H1 (cell line): ENCODE measurements around the gene BBX.

ENCODE experiments used
- CTCF ChIP-seq, 3 experiments: IDR thresholded peaks; 1 replicate in 2 of 3; 2 replicates in 1 of 3; pipeline versions ENCODE4 v1.5.1 to v1.6.1; 2011; ENCODE audit warnings: low read length in 3 of 3, mild to moderate bottlenecking in 3 of 3, inconsistent platforms in 2 of 3, low read depth in 1 of 3, moderate library complexity in 1 of 3; ENCODE audit not compliant: insufficient read depth in 1 of 3; ENCODE audit errors: control extremely low read depth in 1 of 3
- POLR2A ChIP-seq, 2 experiments: IDR thresholded peaks; 1 replicate in 1 of 2; 2 replicates in 1 of 2; pipeline ENCODE4 v1.6.1; 2011; ENCODE audit warnings: low read depth in 2 of 2, low read length in 2 of 2, mild to moderate bottlenecking in 2 of 2; ENCODE audit errors: control extremely low read depth in 1 of 2
- RBBP5 ChIP-seq: IDR thresholded peaks from 2 replicates; pipeline ENCODE4 v1.7.1; 2012; ENCODE audit warnings: low read depth, mild to moderate bottlenecking, inconsistent platforms, low read length, moderate library complexity, borderline replicate concordance
- SAP30 ChIP-seq: fragments of 300-600 bp; sonication (generic); IDR thresholded peaks from 2 replicates; pipeline ENCODE4 v1.7.1; 2012; ENCODE audit warnings: low read length, moderate library complexity, mild to moderate bottlenecking, inconsistent platforms; ENCODE audit not compliant: insufficient read depth, insufficient replicate concordance
- SP1 ChIP-seq: IDR thresholded peaks from 2 replicates; pipeline ENCODE4 v1.6.1; 2011; ENCODE audit warnings: low read depth, low read length
- SP2 ChIP-seq: IDR thresholded peaks from 2 replicates; pipeline ENCODE4 v1.6.1; 2012; ENCODE audit warnings: mild to moderate bottlenecking, low read length, inconsistent platforms
- TF ChIP-seq, protein P1 (sequence below): IDR thresholded peaks from 2 replicates; pipeline ENCODE4 v1.6.1; 2012; ENCODE audit warnings: inconsistent platforms
- TF ChIP-seq, protein P2 (sequence below): IDR thresholded peaks from 2 replicates; pipeline ENCODE4 v1.6.1; 2011; ENCODE audit warnings: low read length, improper control_type of control experiment

GRCh38 chr3:107757140-107757539 lies 234.4 kb downstream of the BBX start:
- TF ChIP-seq CTCF (IDR thresholded peaks at IDR 0.05; ENCODE audit: control extremely low read depth in 1 of 3, insufficient read depth in 1 of 3, low read depth in 1 of 3, low read length in 3 of 3) (no peak), SAP30 (no peak), POLR2A (IDR thresholded peaks at IDR 0.05; ENCODE audit: control extremely low read depth in 1 of 2, low read depth in 2 of 2, low read length in 2 of 2) (no peak), SP2 (no peak), SP1 (no peak), RBBP5 (no peak)
- TF ChIP-seq, protein P1, sequence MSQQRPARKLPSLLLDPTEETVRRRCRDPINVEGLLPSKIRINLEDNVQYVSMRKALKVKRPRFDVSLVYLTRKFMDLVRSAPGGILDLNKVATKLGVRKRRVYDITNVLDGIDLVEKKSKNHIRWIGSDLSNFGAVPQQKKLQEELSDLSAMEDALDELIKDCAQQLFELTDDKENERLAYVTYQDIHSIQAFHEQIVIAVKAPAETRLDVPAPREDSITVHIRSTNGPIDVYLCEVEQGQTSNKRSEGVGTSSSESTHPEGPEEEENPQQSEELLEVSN = no peak
- TF ChIP-seq, protein P2, sequence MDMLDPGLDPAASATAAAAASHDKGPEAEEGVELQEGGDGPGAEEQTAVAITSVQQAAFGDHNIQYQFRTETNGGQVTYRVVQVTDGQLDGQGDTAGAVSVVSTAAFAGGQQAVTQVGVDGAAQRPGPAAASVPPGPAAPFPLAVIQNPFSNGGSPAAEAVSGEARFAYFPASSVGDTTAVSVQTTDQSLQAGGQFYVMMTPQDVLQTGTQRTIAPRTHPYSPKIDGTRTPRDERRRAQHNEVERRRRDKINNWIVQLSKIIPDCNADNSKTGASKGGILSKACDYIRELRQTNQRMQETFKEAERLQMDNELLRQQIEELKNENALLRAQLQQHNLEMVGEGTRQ = no peak
